Measurements from ENCODE around the gene AKAP8L.
A peak's percentile ranks its signal among the peaks of the same experiment; 100 is the strongest.

Gene AKAP8L

GRCh38 chr19:15332311-15332996, 86.3 kb downstream of the AKAP8L start, which contains the start of gene BRD4:
Gene BRD4 (minus strand): TSS chr19:15332539. CDS start chr19:15273099, 59,440 bp downstream.
- H3K4me3 ChIP-seq (ENCODE audit: low read depth, low read length), result peak within 1 kb of the TSS; percentile 97
- TF ChIP-seq CTCF (IDR thresholded peaks at IDR 0.05; ENCODE audit: borderline replicate concordance, insufficient read depth, low read depth, low read length), result no peak

- no peak for TF ChIP-seq CTCF (IDR thresholded peaks at IDR 0.05; ENCODE audit: borderline replicate concordance, insufficient read depth, low read depth, low read length)
These were observed 87.1 kb downstream of the AKAP8L start for GRCh38 chr19:15331419-15332310.

GRCh38 chr19:15330801-15331418, 87.9 kb downstream of the AKAP8L start:
- TF ChIP-seq CTCF (IDR thresholded peaks at IDR 0.05; ENCODE audit: borderline replicate concordance, insufficient read depth, low read depth, low read length), result no peak
- peak overlapping the region; percentile 97 for H3K4me3 ChIP-seq (ENCODE audit: low read depth, low read length)

More at GRCh38 chr19:15331419-15332310, 87.1 kb downstream of the AKAP8L start:
- H3K4me3 ChIP-seq (ENCODE audit: low read depth, low read length), result peak overlapping the region; percentile 97
